Stimulated activated CD4-positive, alpha-beta T cell treated with anti-CD3 and anti-CD28 coated beads, Interleukin-4, amount 100 ng/mL, for 24 hours (primary cell): ENCODE results near the gene SEC23B.
"Not testable (repeated sequence)": the region's sequence is repeated elsewhere in the genome, so short reads cannot be mapped to it uniquely, and the experiment has no call there.

Source experiments
- DNase-seq: peaks from one replicate; pipeline ENCODE4 v3.0.0-alpha.2; 2020

The SEC23B gene

DNA sequence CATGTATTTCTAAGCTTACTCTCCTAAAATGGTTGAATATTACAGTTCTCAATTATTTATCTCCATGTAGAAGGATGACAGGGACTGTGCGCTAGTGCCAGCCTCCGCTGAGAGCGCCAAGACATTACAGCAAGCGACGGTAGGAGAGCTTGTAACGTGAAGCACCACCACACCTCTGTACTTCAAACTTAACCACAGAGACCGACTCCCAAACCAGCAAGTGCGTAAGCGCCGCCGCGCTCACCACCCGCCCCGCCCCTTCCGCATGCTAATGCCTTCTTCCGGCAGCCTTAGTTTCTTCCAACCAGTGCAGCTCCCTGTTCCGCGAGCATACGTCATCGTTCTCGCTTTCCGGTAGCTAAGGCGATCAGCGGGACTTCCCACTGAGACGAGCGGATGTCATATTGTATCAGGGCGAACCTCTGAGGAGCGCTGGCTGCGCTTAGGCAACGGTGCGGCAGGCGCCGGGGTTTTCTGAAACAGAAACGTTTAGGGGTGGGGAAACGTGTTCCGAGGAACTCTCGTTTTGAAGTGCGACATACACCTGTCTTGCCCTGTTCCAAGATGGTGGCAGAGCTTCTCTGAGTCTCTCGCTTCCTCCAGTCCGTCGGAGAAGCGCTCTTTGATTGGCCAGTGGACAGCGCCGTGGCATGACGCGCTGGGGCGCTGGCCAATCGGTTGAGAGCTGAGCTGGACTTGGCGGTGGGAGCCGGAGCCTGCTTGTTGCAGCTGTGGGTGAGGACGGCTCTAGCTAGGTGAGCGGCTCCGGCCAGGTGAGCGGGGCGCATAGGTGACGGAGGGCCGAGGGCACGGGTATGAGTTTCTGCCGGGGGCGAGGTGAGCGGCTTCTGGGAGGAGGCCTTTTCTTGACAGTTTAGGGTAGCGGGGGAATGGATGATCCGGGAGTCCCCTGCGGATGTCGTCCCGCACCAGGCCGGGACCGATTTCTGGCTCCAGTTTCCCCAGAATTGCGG lies at the start of gene SEC23B:
Gene SEC23B, plus strand, starts transcription at position 723 of the 974 bp plus-strand sequence. CDS start 2,896 bp downstream, outside the sequence.
- DNase-seq: peak; percentile 99

- DNase-seq: no peak
These were observed 42.1 kb upstream of the SEC23B start for GRCh38 chr20:18465536-18466200.

DNA sequence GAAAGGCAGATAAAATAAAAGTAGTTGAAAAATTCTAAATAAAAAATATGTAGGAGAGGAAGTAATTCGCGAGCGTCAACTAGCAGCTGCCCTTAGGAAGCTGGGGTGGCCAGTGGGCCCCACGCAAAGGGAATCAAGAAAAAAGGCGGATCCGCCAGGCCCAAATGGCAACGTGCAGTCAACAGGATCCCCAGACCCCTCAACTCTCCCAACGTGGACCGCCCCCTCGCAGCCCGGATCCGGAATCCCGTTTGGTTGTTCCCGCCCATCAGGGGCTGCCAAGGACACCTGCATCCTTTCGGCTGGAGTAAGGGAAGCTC lies 41.2 kb upstream of the SEC23B start:
- DNase-seq: no peak

- peak; percentile 94 for DNase-seq
These were observed 40.6 kb upstream of the SEC23B start, which contains the start of the genes DZANK1 and POLR3F for GRCh38 chr20:18466894-18467730. DZANK1 (minus strand) TSS chr20:18467030; CDS start chr20:18465358, 1,672 bp downstream. POLR3F (plus strand) TSS chr20:18467390; CDS start chr20:18467507, 117 bp downstream.

DNA sequence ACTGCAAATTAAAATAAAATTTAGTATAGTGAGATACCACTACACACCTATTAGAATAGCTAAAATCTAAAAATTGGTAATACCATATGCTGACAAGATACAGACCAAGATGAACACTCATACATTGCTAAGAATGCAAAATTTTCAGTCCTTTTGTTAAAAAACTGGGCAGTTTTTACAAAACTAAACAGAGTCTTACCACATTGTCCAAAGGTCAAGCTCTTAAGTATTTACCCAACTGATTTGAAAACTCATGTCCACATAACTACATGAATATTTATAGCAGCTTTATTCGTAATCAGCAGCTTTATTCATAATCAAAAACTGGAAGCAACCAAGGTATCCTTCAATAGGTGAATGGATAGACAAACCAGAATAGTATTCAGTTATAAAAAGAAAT lies 30.5 kb upstream of the SEC23B start:
- DNase-seq: no peak

- DNase-seq: no peak
These were observed 29.9 kb upstream of the SEC23B start for GRCh38 chr20:18477821-18478220.

- DNase-seq: no peak
These were observed 26.1 kb upstream of the SEC23B start for GRCh38 chr20:18481596-18481995.

GRCh38 chr20:18488301-18488700 lies 19.4 kb upstream of the SEC23B start:
- no peak for DNase-seq

GRCh38 chr20:18496042-18496441 lies 11.7 kb upstream of the SEC23B start:
- DNase-seq: no peak

GRCh38 chr20:18496740-18497592 lies 10.8 kb upstream of the SEC23B start, which contains the start of gene RBBP9:
RBBP9 (minus strand) TSS chr20:18497225; CDS start chr20:18497167, 58 bp downstream.
- DNase-seq: peak; percentile 79

- DNase-seq: no peak
These were observed 10.1 kb upstream of the SEC23B start for GRCh38 chr20:18497603-18498002.

GRCh38 chr20:18501672-18502071 lies 6.1 kb upstream of the SEC23B start:
- not testable (repeated sequence) for DNase-seq

- DNase-seq: no peak
These were observed 3.2 kb upstream of the SEC23B start for GRCh38 chr20:18504479-18505060.

DNA sequence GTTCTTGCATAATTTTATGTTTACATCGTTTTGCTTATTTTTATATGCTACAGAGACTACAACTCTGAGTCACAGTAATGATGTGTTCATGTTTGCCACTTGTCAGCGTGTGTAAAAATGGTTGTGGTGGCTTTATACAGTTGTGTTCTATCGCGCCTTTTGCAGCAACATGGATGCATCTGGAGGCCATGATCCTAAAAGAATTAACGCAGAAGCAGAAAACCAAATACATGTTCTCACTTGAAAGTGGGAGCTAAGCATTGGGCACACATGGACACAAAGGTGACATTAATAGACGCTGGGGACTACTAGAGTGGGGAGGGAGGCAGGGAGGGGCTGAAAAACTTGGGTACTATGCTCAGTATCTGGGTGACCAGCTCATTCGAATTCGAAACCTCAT lies 996 bp upstream of the SEC23B start:
- peak; percentile 6 for DNase-seq

DNA sequence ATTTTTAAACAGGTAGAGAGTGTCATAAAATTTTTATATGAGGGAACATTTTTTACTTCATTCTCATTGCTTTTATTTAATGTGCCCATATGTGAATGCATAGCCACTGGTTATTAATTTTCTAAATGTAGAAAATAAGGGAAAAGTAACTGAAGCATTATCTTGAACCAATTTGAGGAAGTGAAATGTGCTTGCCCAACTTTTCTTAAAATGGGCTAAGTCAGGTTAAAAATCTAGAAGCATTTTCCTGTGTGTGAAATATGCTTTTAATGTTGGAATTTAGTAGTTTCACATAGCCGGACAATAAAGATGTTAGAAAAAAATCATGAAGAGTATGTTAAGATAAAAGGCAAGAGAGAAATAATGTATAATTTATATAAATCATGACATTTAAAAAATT lies 3.8 kb downstream of the SEC23B start:
- no peak for DNase-seq

DNA sequence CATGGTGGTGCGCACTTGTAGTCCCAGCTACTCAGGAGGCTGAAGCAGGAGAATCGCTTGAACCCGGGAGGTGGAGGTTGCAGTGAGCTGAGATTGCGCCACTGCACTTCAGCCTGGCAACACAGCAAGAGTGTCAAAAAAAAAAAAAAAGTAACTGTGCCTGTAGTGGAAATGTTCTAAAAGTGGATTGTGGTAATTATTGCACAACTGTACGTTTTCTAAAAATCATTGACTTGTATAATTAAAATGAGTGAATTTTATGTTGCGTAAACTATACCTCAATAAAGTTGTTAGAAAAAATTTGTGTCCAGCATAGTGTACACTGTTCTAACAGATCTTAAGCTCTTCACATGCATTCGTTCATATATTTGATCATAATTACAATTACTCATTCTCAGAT lies 5.5 kb downstream of the SEC23B start:
- DNase-seq: no peak

- DNase-seq: no peak
These were observed 6.4 kb downstream of the SEC23B start for GRCh38 chr20:18514127-18514526.

DNA sequence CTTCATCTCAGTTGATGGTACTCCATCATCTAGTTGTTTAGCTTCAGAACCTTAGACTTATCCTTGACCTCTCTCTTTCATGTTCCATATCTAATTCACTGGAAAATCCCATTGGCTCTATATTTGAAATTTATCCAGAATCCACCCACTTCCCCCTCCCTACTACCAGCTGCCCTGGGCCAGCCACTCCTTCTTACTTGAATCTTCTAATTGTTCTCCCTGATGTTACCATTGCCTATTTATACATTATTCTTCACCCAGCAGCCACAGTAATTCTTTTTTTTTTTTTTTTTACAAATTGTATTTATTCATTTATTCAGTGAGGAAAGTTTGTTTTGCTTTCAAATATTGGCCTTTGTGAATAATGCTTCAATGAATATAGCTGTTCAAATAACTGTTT lies 8.2 kb downstream of the SEC23B start:
- no peak for DNase-seq

DNA sequence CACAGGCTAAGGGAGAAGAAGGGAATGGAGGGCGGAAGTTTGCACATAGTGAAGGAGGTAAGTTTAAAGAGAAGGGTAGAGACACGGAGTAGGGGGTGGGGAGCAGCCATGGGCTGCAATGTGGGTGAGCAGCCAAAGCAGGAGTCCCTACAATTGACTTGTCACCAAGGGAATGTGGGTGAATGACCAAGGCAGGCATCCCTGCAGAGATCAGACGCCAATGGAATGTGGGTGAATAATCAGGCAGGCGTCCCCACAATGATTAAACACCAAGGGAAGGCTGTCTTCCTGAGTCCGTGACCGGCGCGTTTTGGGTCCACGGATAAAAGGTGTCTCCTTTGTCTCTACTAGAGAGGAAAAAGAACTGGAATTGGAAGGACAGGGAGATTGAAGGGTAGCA lies 14.3 kb downstream of the SEC23B start:
- not testable (repeated sequence) for DNase-seq

- no peak for DNase-seq
These were observed 15.3 kb downstream of the SEC23B start for GRCh38 chr20:18523066-18523465.

GRCh38 chr20:18524646-18525045 lies 16.9 kb downstream of the SEC23B start:
- no peak for DNase-seq
